ENCODE results near the gene KRTCAP2. TPM values are rescaled to one million over a fixed set of nuclear protein-coding genes. Genes with fewer than 3 reads are reported as not detected.

The KRTCAP2 gene
- total and polyA plus RNA-seq, 10 of the 15 experiments (the other 5 are each of a cell fraction or from before 2014, with no cell fraction given), result 61.3 to 238 (median 141) TPM

DNA sequence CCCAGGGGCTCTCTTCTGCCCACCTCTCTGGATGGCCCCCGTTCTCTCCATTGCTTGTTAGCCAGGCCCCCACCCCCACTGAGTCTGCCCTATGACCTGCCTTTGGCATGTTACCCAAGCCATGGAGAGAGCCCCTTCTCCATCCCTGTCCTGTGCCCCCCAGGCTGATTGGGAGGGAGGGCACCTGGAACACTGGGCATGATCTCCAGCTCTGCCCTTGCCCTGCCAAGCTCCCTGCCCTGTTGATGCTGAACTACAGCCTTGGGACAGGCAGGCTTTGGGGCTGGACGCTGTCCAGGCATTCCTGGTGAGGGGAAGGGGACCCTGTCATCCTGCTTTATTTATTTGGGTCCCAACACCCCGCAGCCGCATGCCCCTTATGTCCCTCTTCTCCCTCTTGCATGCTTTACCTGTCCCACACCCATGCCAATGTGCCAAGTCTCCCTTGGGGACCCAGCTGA, 11.3 kb upstream of the KRTCAP2 start:
- ChIA-PET RAD21 (ENCODE audit: unreplicated experiment) (interaction anchor here (1.4 to 1.9 kb wide), 4 partner anchors 10 to 40 kb away, joined by 6 to 13 read pairs (median 7); partner anchors contain the start of gene KRTCAP2), POLR2A (interaction anchor here (1.4 to 2.8 kb wide), 5 partner anchors 10 to 44 kb away, joined by 4 to 23 read pairs (median 9); partner anchors contain the start of gene KRTCAP2), SMC1A (ENCODE audit: uncharacterized antibody, unreplicated experiment) (interaction anchor here (1.7 to 2.6 kb wide), 3 partner anchors 7 to 12 kb away, joined by 12 to 17 read pairs (median 14); partner anchors contain the start of gene KRTCAP2), CTCF (interaction anchor here (2.0 to 2.9 kb wide), 4 partner anchors 7 to 43 kb away, joined by 4 to 63 read pairs (median 29); partner anchors contain the start of genes KRTCAP2 and TRIM46)
- H3K27me3 ChIP-seq (replicated peaks in 1 of 2; ENCODE audit: control insufficient read depth in 2 of 2, insufficient read depth in 2 of 2, low read length in 1 of 2), result no peaks in the 10 kb centered on the region
- intact Hi-C loops (cut with micrococcal nuclease; ENCODE audit: unreplicated experiment), result no loop called here
- no peaks in the 10 kb centered on the region for H4K20me1 ChIP-seq (ENCODE audit: control insufficient read depth, insufficient read depth)
- H3K79me2 ChIP-seq (ENCODE audit: control insufficient read depth, insufficient read depth, low read length), result no peaks in the 10 kb centered on the region
- WGBS (ENCODE audit: insufficient coverage, insufficient replicate concordance, low lambda C conversion rate, missing lambda C conversion rate), result 90% methylated on average over 4 of the region's 4 CpGs
- FAIRE-seq (no peak), ATAC-seq (no peak), DNase-seq (ENCODE audit: low read depth, low spot score) (no peak)
- peaks cover 21% of the 10 kb centered on the region for H3K4me1 ChIP-seq (ENCODE audit: control insufficient read depth, insufficient read depth, low read length)
- no peak overlapping the region for H2AFZ ChIP-seq (ENCODE audit: control insufficient read depth, low read depth, low read length)
- peak overlapping the region; percentile 72; the same call in 1 of the 2 replicates for H3K27ac ChIP-seq (ENCODE audit: control insufficient read depth, insufficient read depth)
- in situ Hi-C loops (cut with MboI), result no loop called here
- H3K9ac ChIP-seq (ENCODE audit: control insufficient read depth, insufficient read depth, low read length), result no peak overlapping the region
- no TSS peak for BruUV-seq (replicated peaks)
- no peaks in the 10 kb centered on the region for H3K9me3 ChIP-seq (replicated peaks; ENCODE audit: control insufficient read depth, insufficient read depth, low read length)
- H3K36me3 ChIP-seq (ENCODE audit: control insufficient read depth in 2 of 2, insufficient read depth in 2 of 2, low read length in 1 of 2), result no peaks in the 10 kb centered on the region
- TF ChIP-seq ZNF274 (IDR thresholded peaks at IDR 0.05; ENCODE audit: insufficient read depth, insufficient read length), result no peak
- TF ChIP-seq ZNF687 (IDR thresholded peaks at IDR 0.05), result no peak
- no peak overlapping the region for H3K4me3 ChIP-seq
- no peak overlapping the region; the same call in 1 of the 2 replicates for H3K4me2 ChIP-seq (ENCODE audit: control insufficient read depth, insufficient read depth)

Measured in GM12878 (cell line).